NT2/D1 (cell line): ENCODE results near the gene FBXO24.

Experiments
- SUZ12 ChIP-seq: IDR thresholded peaks from 2 replicates; pipeline ENCODE4 v1.6.1; 2011; ENCODE audit not compliant: insufficient read length, insufficient read depth; ENCODE audit errors: extremely low read depth
- YY1 ChIP-seq: IDR thresholded peaks from 2 replicates; pipeline ENCODE4 v1.6.1; 2011; ENCODE audit not compliant: insufficient read length, insufficient read depth
- ZNF274 ChIP-seq: IDR thresholded peaks from 2 replicates; pipeline ENCODE4 v1.6.1; 2011; ENCODE audit warnings: mild to moderate bottlenecking, low read depth, low read length

- TF ChIP-seq SUZ12 (no peak), ZNF274 (no peak), YY1 (no peak)
Measured at GRCh38 chr7:100563100-100563564, 23.0 kb upstream of the FBXO24 start.
